Thoracic aorta (tissue), 2 donors: ENCODE data around the gene MAP7D3. TPM values are rescaled to one million over a fixed set of nuclear protein-coding genes. Genes with fewer than 3 reads are reported as not detected.

Source experiments
- ATAC-seq: fragments of 150-250 bp; one replicate; pipeline ENCODE4 v1.8.0; 2017; ENCODE audit warnings: low read depth; ENCODE audit not compliant: insufficient number of reproducible peaks, low FRiP score
- DNase-seq: peaks from one replicate; pipeline ENCODE4 v3.0.0-alpha.2; 2020; ENCODE audit warnings: low spot score
- H3K27ac ChIP-seq, 2 donors: fragments of 200-600 bp; sonication (generic); 1 replicate in 1 of 2; 2 replicates in 1 of 2; pipeline ENCODE4 v1.5.1; 2016; ENCODE audit warnings: mild to moderate bottlenecking in 2 of 2, moderate library complexity in 2 of 2
- H3K27me3 ChIP-seq: fragments of 200-600 bp; sonication (generic); replicated peaks from 2 replicates; pipeline ENCODE4 v1.6.0; 2016; ENCODE audit warnings: mild to moderate bottlenecking; ENCODE audit not compliant: insufficient read depth
- H3K36me3 ChIP-seq: fragments of 200-600 bp; sonication (generic); one replicate; pipeline ENCODE4 v1.5.1; 2016
- H3K4me1 ChIP-seq, 2 donors: fragments of 200-600 bp; sonication (generic); 1 replicate in 1 of 2; 2 replicates in 1 of 2; pipeline versions ENCODE4 v1.5.1 to v1.6.0; 2016; ENCODE audit warnings: low read depth in 2 of 2, mild to moderate bottlenecking in 1 of 2; ENCODE audit not compliant: control insufficient read depth in 1 of 2
- H3K4me3 ChIP-seq: fragments of 200-600 bp; sonication (generic); 2 replicates; pipeline ENCODE4 v1.5.1; 2016; ENCODE audit warnings: mild to moderate bottlenecking
- H3K9me3 ChIP-seq: fragments of 200-600 bp; sonication (generic); 2 replicates; pipeline ENCODE4 v1.5.1; 2016
- total RNA-seq, 2 donors: library from RNA; depleted of rRNA; stranded (reverse); fragments of >200 nt; gene quantifications; one replicate each; pipeline versions ENCODE4 v1.1.0 to v1.2.3, GENCODE V29; 2016
- TF ChIP-seq, protein P1 (sequence below): fragments of 200-600 bp; sonication (generic); IDR thresholded peaks from one replicate; pipeline ENCODE4 v1.5.1; 2019; ENCODE audit warnings: antibody characterized with exemption

The MAP7D3 gene
- total RNA-seq, 2 donors from 2014 or later: 41.6 to 44.5 TPM

DNA sequence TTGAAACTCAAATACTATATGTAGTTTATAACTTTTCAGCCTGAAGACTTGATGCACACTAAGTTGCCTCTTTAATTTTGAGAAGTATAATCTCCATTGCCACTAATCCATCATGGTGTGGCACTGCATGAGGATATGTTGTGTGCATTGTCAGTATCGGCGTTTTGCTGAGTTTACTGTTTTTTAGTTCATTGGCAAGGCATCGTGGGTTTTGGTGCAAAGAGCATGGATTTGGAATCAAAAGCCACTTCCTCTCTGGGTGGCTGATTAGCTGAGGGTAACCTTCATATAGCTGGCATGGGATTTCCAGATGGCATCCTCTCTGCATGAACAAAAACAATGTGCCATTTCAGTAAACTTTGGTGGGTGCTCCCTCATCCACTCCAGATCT lies 65.2 kb downstream of the MAP7D3 start:
- ATAC-seq (no peak), DNase-seq (no peak)
- TF ChIP-seq, protein P1, sequence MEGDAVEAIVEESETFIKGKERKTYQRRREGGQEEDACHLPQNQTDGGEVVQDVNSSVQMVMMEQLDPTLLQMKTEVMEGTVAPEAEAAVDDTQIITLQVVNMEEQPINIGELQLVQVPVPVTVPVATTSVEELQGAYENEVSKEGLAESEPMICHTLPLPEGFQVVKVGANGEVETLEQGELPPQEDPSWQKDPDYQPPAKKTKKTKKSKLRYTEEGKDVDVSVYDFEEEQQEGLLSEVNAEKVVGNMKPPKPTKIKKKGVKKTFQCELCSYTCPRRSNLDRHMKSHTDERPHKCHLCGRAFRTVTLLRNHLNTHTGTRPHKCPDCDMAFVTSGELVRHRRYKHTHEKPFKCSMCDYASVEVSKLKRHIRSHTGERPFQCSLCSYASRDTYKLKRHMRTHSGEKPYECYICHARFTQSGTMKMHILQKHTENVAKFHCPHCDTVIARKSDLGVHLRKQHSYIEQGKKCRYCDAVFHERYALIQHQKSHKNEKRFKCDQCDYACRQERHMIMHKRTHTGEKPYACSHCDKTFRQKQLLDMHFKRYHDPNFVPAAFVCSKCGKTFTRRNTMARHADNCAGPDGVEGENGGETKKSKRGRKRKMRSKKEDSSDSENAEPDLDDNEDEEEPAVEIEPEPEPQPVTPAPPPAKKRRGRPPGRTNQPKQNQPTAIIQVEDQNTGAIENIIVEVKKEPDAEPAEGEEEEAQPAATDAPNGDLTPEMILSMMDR: no peak
- peaks cover 25 to 75% of the 10 kb centered on the region in 2 donors for H3K4me1 ChIP-seq
- H3K36me3 ChIP-seq: no peaks in the 10 kb centered on the region
- H3K9me3 ChIP-seq: no peaks in the 10 kb centered on the region
- no peaks in the 10 kb centered on the region for H3K27me3 ChIP-seq
- H3K4me3 ChIP-seq: peak overlapping the region; percentile 33
- H3K27ac ChIP-seq: peak overlapping the region; percentile 68 to 73

DNA sequence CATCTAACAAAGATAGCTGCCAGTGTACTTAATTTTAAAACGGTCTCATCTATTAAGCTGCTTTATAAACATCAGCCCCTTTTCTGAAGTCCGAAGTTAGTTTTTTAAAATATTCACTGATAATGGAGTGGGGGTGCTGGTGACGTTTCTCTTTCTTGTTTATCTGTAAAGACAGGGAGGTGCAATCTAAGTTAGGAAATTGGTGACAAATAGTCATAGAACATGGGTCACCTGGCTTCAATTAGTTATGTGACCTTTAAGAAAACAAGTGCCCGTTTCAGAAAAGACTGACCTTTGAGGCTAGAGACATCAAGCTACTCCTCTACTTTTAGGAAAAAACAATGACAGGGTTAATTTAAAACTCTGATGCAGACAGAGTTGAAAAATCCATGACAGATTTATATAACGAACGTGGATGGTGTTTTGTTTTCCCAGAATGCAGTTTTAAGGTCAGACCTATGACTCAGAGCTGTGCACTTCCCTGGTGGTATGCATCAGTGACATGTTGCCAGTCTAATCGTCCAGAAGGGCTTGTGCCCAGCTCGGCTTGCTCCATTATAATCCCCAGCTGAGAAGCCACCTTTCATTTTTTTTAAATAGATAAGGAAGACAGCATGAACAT lies 65.7 kb downstream of the MAP7D3 start:
- peak overlapping the region; percentile 68 to 73 for H3K27ac ChIP-seq
- TF ChIP-seq, protein P1: no peak
- peaks cover 20 to 73% of the 10 kb centered on the region in 2 donors for H3K4me1 ChIP-seq
- H3K9me3 ChIP-seq: no peaks in the 10 kb centered on the region
- H3K4me3 ChIP-seq: peak overlapping the region; percentile 33
- H3K27me3 ChIP-seq: no peaks in the 10 kb centered on the region
- ATAC-seq (peak; percentile 36), DNase-seq (no peak)
- no peaks in the 10 kb centered on the region for H3K36me3 ChIP-seq

DNA sequence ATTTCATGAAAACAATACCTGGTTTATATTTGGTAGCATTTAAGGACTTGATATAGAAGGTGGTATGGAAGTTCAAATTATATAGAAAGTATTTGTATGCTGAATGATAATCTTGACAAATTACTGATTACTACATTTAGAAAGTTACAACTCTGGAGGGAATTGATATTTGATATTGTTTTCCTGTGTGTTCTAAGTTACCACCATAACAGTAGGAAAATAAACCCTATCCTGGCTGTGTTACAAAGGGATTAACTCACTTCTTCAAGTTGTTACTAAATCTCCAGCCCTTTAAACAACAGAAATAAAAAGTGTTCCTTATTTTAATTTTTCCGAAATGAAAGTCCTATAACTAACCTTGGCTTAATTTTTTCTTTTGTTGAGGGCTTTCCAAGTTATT lies 67.3 kb downstream of the MAP7D3 start:
- H3K27ac ChIP-seq: peak overlapping the region; percentile 22 to 67
- peaks cover 15 to 71% of the 10 kb centered on the region in 2 donors for H3K4me1 ChIP-seq
- TF ChIP-seq, protein P1: no peak
- no peaks in the 10 kb centered on the region for H3K9me3 ChIP-seq
- H3K27me3 ChIP-seq: no peaks in the 10 kb centered on the region
- no peaks in the 10 kb centered on the region for H3K36me3 ChIP-seq
- DNase-seq (no peak), ATAC-seq (no peak)
- peak overlapping the region; percentile 16 for H3K4me3 ChIP-seq

DNA sequence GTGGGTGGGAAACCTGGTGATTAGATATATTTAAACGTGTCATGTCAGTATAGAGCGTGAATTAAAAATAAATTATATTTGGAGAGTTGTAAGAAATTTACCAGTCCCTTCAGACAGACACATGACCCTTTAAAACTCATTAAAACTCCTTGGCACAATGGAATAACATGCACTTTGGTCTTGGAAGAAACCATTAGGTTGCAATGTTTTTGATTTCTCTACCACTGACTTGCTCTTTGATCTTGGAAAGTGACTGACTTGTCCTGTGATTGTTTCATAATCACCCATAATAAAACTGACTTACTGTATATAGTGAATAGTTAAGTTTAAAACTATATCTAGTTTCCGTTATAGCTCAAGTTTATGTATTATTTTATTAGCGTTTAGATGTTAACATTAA lies 68.0 kb downstream of the MAP7D3 start:
- ATAC-seq: no peak

DNA sequence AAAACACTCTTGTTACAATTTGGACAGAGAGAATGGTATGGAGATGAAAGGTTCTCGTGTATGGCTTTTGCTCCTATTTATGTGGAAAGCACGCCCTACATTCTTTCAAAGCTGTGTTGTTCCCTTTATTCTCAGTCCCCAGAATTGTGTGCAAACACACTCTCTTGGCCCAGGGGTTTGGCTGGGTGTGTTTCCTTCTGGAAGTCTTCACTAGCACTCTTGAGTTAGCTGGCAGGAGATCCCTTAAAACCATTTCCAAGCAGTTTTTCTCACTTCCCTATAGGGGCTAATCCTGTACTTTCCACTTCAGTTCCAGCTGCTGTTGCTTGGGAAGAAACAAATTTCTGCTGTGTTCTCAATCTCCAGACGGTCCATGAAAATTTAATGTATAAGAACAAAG lies 68.8 kb downstream of the MAP7D3 start:
- H3K36me3 ChIP-seq: no peaks in the 10 kb centered on the region
- peaks cover 8 to 76% of the 10 kb centered on the region in 2 donors for H3K4me1 ChIP-seq
- H3K27ac ChIP-seq: peak overlapping the region; percentile 67 to 69
- ATAC-seq (no peak), DNase-seq (no peak)
- H3K4me3 ChIP-seq: no peak overlapping the region
- H3K9me3 ChIP-seq: no peaks in the 10 kb centered on the region
- H3K27me3 ChIP-seq: no peaks in the 10 kb centered on the region
- TF ChIP-seq, protein P1: no peak

More for the DNA sequence above, 68.0 kb downstream of the MAP7D3 start:
- DNase-seq: no peak
- H3K4me1 ChIP-seq: peaks cover 8 to 70% of the 10 kb centered on the region in 2 donors
- H3K36me3 ChIP-seq: no peaks in the 10 kb centered on the region
- H3K27me3 ChIP-seq: no peaks in the 10 kb centered on the region
- TF ChIP-seq, protein P1: no peak
- no peak overlapping the region for H3K4me3 ChIP-seq
- H3K27ac ChIP-seq: peak overlapping the region in 1 of 2 donors; percentile 67
- no peaks in the 10 kb centered on the region for H3K9me3 ChIP-seq
